ENCODE measurements around the gene MAP1LC3B. TPM values are rescaled to one million over a fixed set of nuclear protein-coding genes. Genes with fewer than 3 reads are reported as not detected.

Gene MAP1LC3B
- total RNA-seq, 1 experiment from 2014 or later, result 72.3 TPM

- H3K4me3 Mint-ChIP-seq (ENCODE audit: unreplicated experiment), result no peak overlapping the region
- CTCF ChIA-PET, result interaction anchor here (1.8 kb wide), 1 partner anchor 157 kb away, joined by 5 read pairs; no protein-coding TSS in a partner anchor
- POLR2A ChIA-PET, result no interaction called here
- Histone ChIP-seq H3K4me3 (ENCODE audit: low read depth, low read length) (no peak overlapping the region), H3K4me1 (peaks cover 16% of the 10 kb centered on the region), H3K27me3 (replicated peaks; ENCODE audit: control insufficient read depth, insufficient read depth, low read length) (no peaks in the 10 kb centered on the region), H3K36me3 (ENCODE audit: control insufficient read depth, insufficient read depth, low read length) (peaks cover 5% of the 10 kb centered on the region), H3K9me3 (no peaks in the 10 kb centered on the region)
- H3K27me3 Mint-ChIP-seq (ENCODE audit: insufficient read depth, unreplicated experiment), result no peaks in the 10 kb centered on the region
- no TSS peak for BruUV-seq (replicated peaks)
- H3K4me1 Mint-ChIP-seq (ENCODE audit: low read depth, unreplicated experiment), result peaks cover 19% of the 10 kb centered on the region
- no peak for DNase-seq
- TF ChIP-seq CTCF (IDR thresholded peaks at IDR 0.05; ENCODE audit: insufficient read depth in 1 of 2, low read depth in 1 of 2, low read length in 1 of 2, severe bottlenecking in 1 of 2, unreplicated experiment in 1 of 2), result no peak
- H3K9me3 Mint-ChIP-seq (ENCODE audit: unreplicated experiment), result no peaks in the 10 kb centered on the region
- H3K36me3 Mint-ChIP-seq (ENCODE audit: insufficient read depth, unreplicated experiment), result peaks cover 75% of the 10 kb centered on the region
- H3K27ac Mint-ChIP-seq (ENCODE audit: unreplicated experiment), result no peak overlapping the region
- intact Hi-C loops (cut with micrococcal nuclease; ENCODE audit: unreplicated experiment), result loop anchor here (10.0 kb wide), 1 partner anchor 161 kb away; no protein-coding TSS in a partner anchor
Observed at GRCh38 chr16:87414251-87414680, 22.1 kb downstream of the MAP1LC3B start.

DNA sequence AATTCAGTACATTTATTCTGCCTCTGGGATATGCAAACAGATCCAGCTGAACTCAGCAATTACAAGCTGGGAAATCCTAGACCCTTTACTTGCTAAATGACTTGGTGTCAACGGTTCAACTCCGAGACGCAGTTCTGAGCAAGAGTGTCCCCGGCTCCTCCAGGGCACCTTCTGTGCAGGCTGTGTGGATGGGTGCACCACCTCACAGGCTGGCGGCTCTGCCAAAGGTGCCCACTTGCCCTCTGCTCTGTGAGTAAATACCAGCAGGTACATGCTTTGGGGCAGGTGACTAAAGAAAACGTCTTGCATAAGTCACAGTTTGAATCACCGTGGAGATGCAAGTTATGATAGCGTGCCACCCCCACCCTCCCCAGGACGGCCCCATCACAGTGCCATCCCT, 23.3 kb downstream of the MAP1LC3B start:
- Histone ChIP-seq H3K4me1 (peaks cover 16% of the 10 kb centered on the region), H3K4me3 (ENCODE audit: low read depth, low read length) (no peak overlapping the region), H3K27me3 (replicated peaks; ENCODE audit: control insufficient read depth, insufficient read depth, low read length) (no peaks in the 10 kb centered on the region), H3K36me3 (ENCODE audit: control insufficient read depth, insufficient read depth, low read length) (peaks cover 5% of the 10 kb centered on the region), H3K9me3 (no peaks in the 10 kb centered on the region)
- intact Hi-C loops (cut with micrococcal nuclease; ENCODE audit: unreplicated experiment), result loop anchor here (5.0 to 10.0 kb wide), 2 partner anchors 159 to 222 kb away; no protein-coding TSS in a partner anchor
- Mint-ChIP-seq H3K9me3 (ENCODE audit: unreplicated experiment) (no peaks in the 10 kb centered on the region), H3K27ac (ENCODE audit: unreplicated experiment) (no peak overlapping the region), H3K4me1 (ENCODE audit: low read depth, unreplicated experiment) (peaks cover 19% of the 10 kb centered on the region), H3K36me3 (ENCODE audit: insufficient read depth, unreplicated experiment) (peaks cover 73% of the 10 kb centered on the region), H3K27me3 (ENCODE audit: insufficient read depth, unreplicated experiment) (no peaks in the 10 kb centered on the region), H3K4me3 (ENCODE audit: unreplicated experiment) (no peak overlapping the region)
- no peak for DNase-seq
- ChIA-PET POLR2A (no interaction called here), CTCF (no interaction called here)
- no TSS peak for BruUV-seq (replicated peaks)
- no peak for TF ChIP-seq CTCF (IDR thresholded peaks at IDR 0.05; ENCODE audit: insufficient read depth in 1 of 2, low read depth in 1 of 2, low read length in 1 of 2, severe bottlenecking in 1 of 2, unreplicated experiment in 1 of 2)

- no peaks in the 10 kb centered on the region for H3K9me3 Mint-ChIP-seq (ENCODE audit: unreplicated experiment)
- POLR2A ChIA-PET, result no interaction called here
- no peak overlapping the region for H3K27ac Mint-ChIP-seq (ENCODE audit: unreplicated experiment)
- H3K4me1 Mint-ChIP-seq (ENCODE audit: low read depth, unreplicated experiment), result peaks cover 12% of the 10 kb centered on the region
- BruUV-seq (replicated peaks), result no TSS peak
- peaks cover 71% of the 10 kb centered on the region for H3K36me3 Mint-ChIP-seq (ENCODE audit: insufficient read depth, unreplicated experiment)
- TF ChIP-seq CTCF (IDR thresholded peaks at IDR 0.05; ENCODE audit: insufficient read depth in 1 of 2, low read depth in 1 of 2, low read length in 1 of 2, severe bottlenecking in 1 of 2, unreplicated experiment in 1 of 2), result peak; percentile 46 to 63
- no peak for DNase-seq
- Histone ChIP-seq H3K27me3 (replicated peaks; ENCODE audit: control insufficient read depth, insufficient read depth, low read length) (no peaks in the 10 kb centered on the region), H3K36me3 (ENCODE audit: control insufficient read depth, insufficient read depth, low read length) (peaks cover 6% of the 10 kb centered on the region), H3K4me1 (peaks cover 16% of the 10 kb centered on the region), H3K9me3 (no peaks in the 10 kb centered on the region), H3K4me3 (ENCODE audit: low read depth, low read length) (no peak overlapping the region)
- H3K4me3 Mint-ChIP-seq (ENCODE audit: unreplicated experiment), result no peak overlapping the region
- CTCF ChIA-PET, result interaction anchor here (0.5 to 1.8 kb wide), 9 partner anchors 22 to 247 kb away, joined by 3 to 16 read pairs (median 4); no protein-coding TSS in a partner anchor
- intact Hi-C loops (cut with micrococcal nuclease; ENCODE audit: unreplicated experiment), result loop anchor here (5.0 to 10.0 kb wide), 2 partner anchors 158 to 220 kb away; no protein-coding TSS in a partner anchor
- H3K27me3 Mint-ChIP-seq (ENCODE audit: insufficient read depth, unreplicated experiment), result no peaks in the 10 kb centered on the region
Observed at GRCh38 chr16:87416826-87417527, 24.8 kb downstream of the MAP1LC3B start.
